ENCODE measurements around the gene AGPAT4.

DNA sequence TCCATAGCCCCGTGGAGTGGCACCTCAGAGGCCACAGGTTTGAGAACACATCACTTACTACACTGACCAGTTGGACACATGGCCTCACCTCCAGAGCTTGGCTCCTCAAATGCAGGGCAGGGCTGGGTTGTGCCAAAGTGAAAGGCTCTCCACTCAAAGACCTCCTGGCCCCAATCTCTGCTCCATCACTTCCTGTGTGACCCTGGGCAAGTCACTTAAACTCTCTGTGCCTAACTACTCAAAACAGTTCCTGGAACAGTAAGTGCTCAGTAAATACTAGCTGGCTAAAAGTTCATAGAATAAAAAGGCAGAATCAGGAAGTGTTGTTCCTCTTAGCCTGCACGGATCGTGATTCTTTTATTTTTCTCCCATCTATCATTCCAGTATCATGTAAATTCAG lies 50.2 kb downstream of the AGPAT4 start:
- TF ChIP-seq, protein P1, sequence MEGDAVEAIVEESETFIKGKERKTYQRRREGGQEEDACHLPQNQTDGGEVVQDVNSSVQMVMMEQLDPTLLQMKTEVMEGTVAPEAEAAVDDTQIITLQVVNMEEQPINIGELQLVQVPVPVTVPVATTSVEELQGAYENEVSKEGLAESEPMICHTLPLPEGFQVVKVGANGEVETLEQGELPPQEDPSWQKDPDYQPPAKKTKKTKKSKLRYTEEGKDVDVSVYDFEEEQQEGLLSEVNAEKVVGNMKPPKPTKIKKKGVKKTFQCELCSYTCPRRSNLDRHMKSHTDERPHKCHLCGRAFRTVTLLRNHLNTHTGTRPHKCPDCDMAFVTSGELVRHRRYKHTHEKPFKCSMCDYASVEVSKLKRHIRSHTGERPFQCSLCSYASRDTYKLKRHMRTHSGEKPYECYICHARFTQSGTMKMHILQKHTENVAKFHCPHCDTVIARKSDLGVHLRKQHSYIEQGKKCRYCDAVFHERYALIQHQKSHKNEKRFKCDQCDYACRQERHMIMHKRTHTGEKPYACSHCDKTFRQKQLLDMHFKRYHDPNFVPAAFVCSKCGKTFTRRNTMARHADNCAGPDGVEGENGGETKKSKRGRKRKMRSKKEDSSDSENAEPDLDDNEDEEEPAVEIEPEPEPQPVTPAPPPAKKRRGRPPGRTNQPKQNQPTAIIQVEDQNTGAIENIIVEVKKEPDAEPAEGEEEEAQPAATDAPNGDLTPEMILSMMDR (IDR thresholded peaks at IDR 0.05), result no peak
- TF ChIP-seq EZH2 (IDR thresholded peaks at IDR 0.05; ENCODE audit: borderline replicate concordance, insufficient read depth, low read depth, low read length, poor library complexity, severe bottlenecking), result no peak

Measured in B cell (primary cell).